D721Med (cell line): Measurements from ENCODE around the gene KATNAL1.

Experiments
- DNase-seq: peaks from one replicate; pipeline ENCODE4 v3.0.0; 2011; ENCODE audit warnings: low spot score; ENCODE audit not compliant: insufficient read length
- FAIRE-seq: peaks from 2 replicates; lab custom pipeline; 2011; peaks lifted over from hg19 to GRCh38; lab: Jason Lieb, UNC
- TF ChIP-seq, protein P1 (sequence below): IDR thresholded peaks from 2 replicates; pipeline ENCODE4 v1.5.1; 2012; ENCODE audit warnings: mild to moderate bottlenecking, control low read depth; ENCODE audit not compliant: insufficient read depth; ENCODE audit errors: missing control alignments

KATNAL1 gene

GRCh38 chr13:30352121-30352520 lies 44.8 kb upstream of the KATNAL1 start:
- FAIRE-seq, result no peak
- TF ChIP-seq, protein P1, sequence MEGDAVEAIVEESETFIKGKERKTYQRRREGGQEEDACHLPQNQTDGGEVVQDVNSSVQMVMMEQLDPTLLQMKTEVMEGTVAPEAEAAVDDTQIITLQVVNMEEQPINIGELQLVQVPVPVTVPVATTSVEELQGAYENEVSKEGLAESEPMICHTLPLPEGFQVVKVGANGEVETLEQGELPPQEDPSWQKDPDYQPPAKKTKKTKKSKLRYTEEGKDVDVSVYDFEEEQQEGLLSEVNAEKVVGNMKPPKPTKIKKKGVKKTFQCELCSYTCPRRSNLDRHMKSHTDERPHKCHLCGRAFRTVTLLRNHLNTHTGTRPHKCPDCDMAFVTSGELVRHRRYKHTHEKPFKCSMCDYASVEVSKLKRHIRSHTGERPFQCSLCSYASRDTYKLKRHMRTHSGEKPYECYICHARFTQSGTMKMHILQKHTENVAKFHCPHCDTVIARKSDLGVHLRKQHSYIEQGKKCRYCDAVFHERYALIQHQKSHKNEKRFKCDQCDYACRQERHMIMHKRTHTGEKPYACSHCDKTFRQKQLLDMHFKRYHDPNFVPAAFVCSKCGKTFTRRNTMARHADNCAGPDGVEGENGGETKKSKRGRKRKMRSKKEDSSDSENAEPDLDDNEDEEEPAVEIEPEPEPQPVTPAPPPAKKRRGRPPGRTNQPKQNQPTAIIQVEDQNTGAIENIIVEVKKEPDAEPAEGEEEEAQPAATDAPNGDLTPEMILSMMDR, result no peak
- DNase-seq, result no peak

DNA sequence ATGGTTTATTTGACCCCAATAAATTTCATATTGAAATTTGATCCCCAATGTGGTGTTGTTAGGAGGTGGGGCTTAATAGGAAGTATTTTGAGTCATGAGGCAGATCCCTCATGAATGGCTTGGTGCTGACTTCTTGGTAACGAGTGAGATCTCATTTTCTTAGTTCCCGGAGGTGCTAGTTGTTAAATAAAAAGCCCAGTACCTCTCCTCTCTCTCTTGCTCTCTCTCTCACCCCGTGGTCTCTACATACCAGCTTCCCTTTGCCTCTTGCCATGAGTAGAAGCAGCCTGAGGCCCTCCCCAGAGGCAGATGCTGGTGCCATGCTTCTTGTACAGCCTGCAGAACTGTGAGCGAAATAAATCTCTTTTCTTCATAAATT lies 39.4 kb upstream of the KATNAL1 start:
- FAIRE-seq (no peak), DNase-seq (no peak)
- TF ChIP-seq, protein P1, result no peak

DNA sequence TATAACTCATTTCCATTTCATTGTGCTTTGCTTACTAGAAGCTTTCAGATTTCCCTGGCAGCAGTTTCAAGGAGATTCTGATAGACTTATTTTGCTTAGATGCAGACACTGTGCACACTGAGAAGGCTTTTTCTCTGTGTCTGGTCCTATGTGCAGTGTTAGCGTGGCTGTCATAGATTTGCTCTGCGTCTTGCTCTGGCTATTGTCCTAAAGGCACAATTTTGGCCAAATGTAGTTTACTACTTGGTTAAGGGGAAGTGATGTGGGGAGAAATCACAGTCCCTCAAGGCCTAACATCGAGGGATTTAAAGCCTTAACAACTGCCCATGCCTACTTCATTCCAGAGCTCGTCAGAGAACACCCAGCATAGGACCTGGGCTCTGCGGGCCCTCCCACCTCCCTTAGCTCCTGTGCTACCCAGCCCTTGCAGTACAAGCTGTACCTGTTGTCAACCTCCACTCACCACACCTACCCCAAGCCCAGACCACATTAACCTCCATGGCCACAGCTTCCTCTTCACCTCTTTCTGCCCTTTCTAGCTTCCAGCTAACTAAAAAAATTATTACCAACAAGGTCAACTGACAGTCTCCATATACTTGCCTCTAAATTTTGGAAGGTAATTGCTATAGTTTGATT lies 38.9 kb upstream of the KATNAL1 start:
- no peak for DNase-seq
- TF ChIP-seq, protein P1, result no peak
- no peak for FAIRE-seq

DNA sequence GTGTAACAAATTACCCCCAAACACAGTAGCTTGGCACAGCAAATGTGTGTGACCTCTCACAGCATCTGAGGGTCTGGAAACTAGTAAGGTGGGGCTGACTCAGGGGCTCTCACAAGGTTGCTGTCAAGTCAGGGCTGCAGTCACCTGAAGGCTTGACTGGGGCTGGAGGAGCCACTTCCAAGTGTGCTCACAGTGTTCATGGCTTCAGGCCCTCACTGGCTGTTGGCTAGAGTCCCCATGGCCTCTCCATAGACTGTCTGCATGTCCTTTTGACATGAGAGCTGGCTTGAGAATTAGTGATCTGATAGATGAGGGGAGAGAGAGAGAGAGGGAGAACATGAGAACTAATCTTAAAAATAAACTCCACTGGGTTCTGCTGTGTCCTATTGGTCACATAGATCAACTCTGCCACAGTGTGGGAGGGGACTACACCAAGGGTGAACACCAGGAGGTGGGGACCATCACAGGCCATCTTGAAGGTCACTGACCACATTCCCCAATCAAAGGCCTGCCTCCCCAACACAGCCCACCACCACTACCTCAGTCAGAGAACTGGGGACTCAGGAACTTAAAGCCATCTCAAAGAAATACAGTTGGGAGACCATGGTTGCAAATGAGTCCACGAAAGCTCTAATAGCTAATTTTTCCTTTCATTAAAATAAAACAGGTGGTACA lies 38.2 kb upstream of the KATNAL1 start:
- FAIRE-seq, result no peak
- TF ChIP-seq, protein P1, result no peak
- DNase-seq, result no peak

GRCh38 chr13:30341815-30342570 lies 34.6 kb upstream of the KATNAL1 start:
- FAIRE-seq (no peak), DNase-seq (no peak)
- TF ChIP-seq, protein P1, result no peak

DNA sequence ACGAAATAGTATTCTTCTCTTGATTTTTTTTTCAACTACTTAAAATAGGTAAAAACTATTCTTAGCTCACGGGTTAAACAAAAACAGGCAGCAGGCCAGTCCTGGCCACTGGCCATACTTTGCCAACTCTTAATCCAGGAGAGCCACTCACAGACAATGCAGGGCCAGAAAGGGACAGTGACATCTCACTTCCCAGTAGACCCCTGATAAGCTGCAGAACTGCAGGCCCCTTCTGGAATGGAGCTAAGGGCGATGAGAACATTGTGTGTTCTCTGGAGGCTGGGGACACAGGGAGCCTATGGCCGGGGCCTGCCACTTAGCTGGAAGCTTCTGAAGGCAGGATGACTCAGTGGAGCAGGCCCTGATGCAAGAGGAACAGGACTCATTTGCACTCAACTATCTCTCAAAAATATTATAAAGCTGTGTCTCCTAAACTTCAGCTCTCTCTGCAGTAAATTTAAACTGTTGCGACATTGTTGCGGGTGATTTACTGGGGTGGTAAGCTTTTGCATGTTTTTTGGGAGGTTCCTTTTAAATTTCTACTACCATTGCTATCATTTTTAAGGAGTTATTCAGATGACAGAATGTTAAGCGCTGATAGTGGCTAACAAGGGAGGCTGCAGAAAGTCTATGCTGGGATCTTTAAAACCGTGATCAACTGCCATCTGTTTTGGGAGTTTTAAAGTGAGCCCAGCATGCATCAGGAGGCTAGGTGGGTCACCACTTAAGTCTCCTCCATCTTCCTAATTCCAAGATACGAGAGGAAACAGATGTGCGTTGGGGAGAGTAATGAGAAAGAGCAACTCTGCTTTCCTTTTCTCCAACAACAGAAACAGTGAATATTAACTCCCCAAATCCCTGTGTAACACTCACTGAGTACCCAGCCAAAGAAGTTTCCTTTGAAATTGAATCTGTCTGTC lies 33.2 kb upstream of the KATNAL1 start:
- TF ChIP-seq, protein P1, result no peak
- FAIRE-seq (no peak), DNase-seq (no peak)
